ENCODE data around the gene PAX9.

Gene PAX9

GRCh38 chr14:36723530-36723929, 61.9 kb downstream of the PAX9 start:
- Histone ChIP-seq H3K79me2 (ENCODE audit: control insufficient read depth, low read length) (no peaks in the 10 kb centered on the region), H3K4me3 (ENCODE audit: low read length) (no peak overlapping the region), H3K9me2 (replicated peaks; ENCODE audit: control insufficient read depth, low read length) (no peaks in the 10 kb centered on the region), H3K4me1 (ENCODE audit: control insufficient read depth, low read length) (no peaks in the 10 kb centered on the region), H3K9me3 (ENCODE audit: control insufficient read depth, insufficient read depth, low read length) (no peaks in the 10 kb centered on the region), H3K27ac (ENCODE audit: low read depth, low read length) (no peak overlapping the region), H3K4me2 (ENCODE audit: low read length) (no peak overlapping the region), H3F3A (ENCODE audit: control insufficient read depth, insufficient read depth) (no peaks in the 10 kb centered on the region), H3K27me3 (ENCODE audit: control insufficient read depth, low read length) (no peaks in the 10 kb centered on the region), H3K36me3 (ENCODE audit: control insufficient read depth, low read length) (no peaks in the 10 kb centered on the region), H4K20me1 (ENCODE audit: control insufficient read depth, insufficient read depth, low read depth, low read length) (no peaks in the 10 kb centered on the region)
- TF ChIP-seq CTCF (IDR thresholded peaks at IDR 0.05; ENCODE audit: low read depth, low read length, poor library complexity, severe bottlenecking) (no peak), EZH2phosphoT487 (IDR thresholded peaks at IDR 0.05; ENCODE audit: borderline replicate concordance, low read length) (no peak)

- Histone ChIP-seq H3K4me1 (ENCODE audit: control insufficient read depth, low read length) (no peaks in the 10 kb centered on the region), H4K20me1 (ENCODE audit: control insufficient read depth, insufficient read depth, low read depth, low read length) (no peaks in the 10 kb centered on the region), H3K4me3 (ENCODE audit: low read length) (no peak overlapping the region), H3K9me2 (replicated peaks; ENCODE audit: control insufficient read depth, low read length) (no peaks in the 10 kb centered on the region), H3K79me2 (ENCODE audit: control insufficient read depth, low read length) (no peaks in the 10 kb centered on the region), H3F3A (ENCODE audit: control insufficient read depth, insufficient read depth) (no peaks in the 10 kb centered on the region), H3K27me3 (ENCODE audit: control insufficient read depth, low read length) (no peaks in the 10 kb centered on the region), H3K9me3 (ENCODE audit: control insufficient read depth, insufficient read depth, low read length) (no peaks in the 10 kb centered on the region), H3K27ac (ENCODE audit: low read depth, low read length) (no peak overlapping the region), H3K4me2 (ENCODE audit: low read length) (no peak overlapping the region), H3K36me3 (ENCODE audit: control insufficient read depth, low read length) (no peaks in the 10 kb centered on the region)
- TF ChIP-seq EZH2phosphoT487 (IDR thresholded peaks at IDR 0.05; ENCODE audit: borderline replicate concordance, low read length) (no peak), CTCF (IDR thresholded peaks at IDR 0.05; ENCODE audit: low read depth, low read length, poor library complexity, severe bottlenecking) (no peak)
Measured at GRCh38 chr14:36724162-36724561, 62.5 kb downstream of the PAX9 start.

- Histone ChIP-seq H3K27me3 (ENCODE audit: control insufficient read depth, low read length) (no peaks in the 10 kb centered on the region), H3K79me2 (ENCODE audit: control insufficient read depth, low read length) (no peaks in the 10 kb centered on the region), H3K4me3 (ENCODE audit: low read length) (no peak overlapping the region), H3F3A (ENCODE audit: control insufficient read depth, insufficient read depth) (no peaks in the 10 kb centered on the region), H4K20me1 (ENCODE audit: control insufficient read depth, insufficient read depth, low read depth, low read length) (no peaks in the 10 kb centered on the region), H3K9me3 (ENCODE audit: control insufficient read depth, insufficient read depth, low read length) (no peaks in the 10 kb centered on the region), H3K4me2 (ENCODE audit: low read length) (no peak overlapping the region), H3K9me2 (replicated peaks; ENCODE audit: control insufficient read depth, low read length) (no peaks in the 10 kb centered on the region), H3K4me1 (ENCODE audit: control insufficient read depth, low read length) (no peaks in the 10 kb centered on the region), H3K27ac (ENCODE audit: low read depth, low read length) (no peak overlapping the region), H3K36me3 (ENCODE audit: control insufficient read depth, low read length) (no peaks in the 10 kb centered on the region)
- TF ChIP-seq EZH2phosphoT487 (IDR thresholded peaks at IDR 0.05; ENCODE audit: borderline replicate concordance, low read length) (no peak), CTCF (IDR thresholded peaks at IDR 0.05; ENCODE audit: low read depth, low read length, poor library complexity, severe bottlenecking) (no peak)
Measured at GRCh38 chr14:36726128-36726527, 64.5 kb downstream of the PAX9 start.

Measured in DOHH2 (cell line).